Peyer's patch (tissue), 4 donors: ENCODE measurements around the gene CDHR2. TPM values are rescaled to one million over a fixed set of nuclear protein-coding genes. Genes with fewer than 3 reads are reported as not detected.

Source experiments
- DNase-seq, 3 donors: peaks; one replicate each; pipeline ENCODE4 v3.0.0-alpha.2; 2017 to 2019
- H3K27ac ChIP-seq, 4 donors: fragments of 200-600 bp; sonication (generic); one replicate each; pipeline ENCODE4 v1.5.1; 2016 to 2019
- H3K27me3 ChIP-seq, 2 donors: fragments of 200-600 bp; sonication (generic); one replicate each; pipeline ENCODE4 v1.5.1; 2019
- H3K36me3 ChIP-seq, 3 donors: fragments of 200-600 bp; sonication (generic); one replicate each; pipeline ENCODE4 v1.5.1; 2016 to 2019
- H3K4me1 ChIP-seq, 4 donors: fragments of 200-600 bp; sonication (generic); one replicate each; pipeline ENCODE4 v1.5.1; 2016 to 2019
- H3K4me3 ChIP-seq, 4 donors: fragments of 200-600 bp; sonication (generic); 1 replicate in 3 of 4; 2 replicates in 1 of 4; pipeline ENCODE4 v1.5.1; 2016 to 2019; ENCODE audit warnings: mild to moderate bottlenecking in 1 of 4
- H3K9me3 ChIP-seq, 4 donors: fragments of 200-600 bp; sonication (generic); one replicate each; pipeline ENCODE4 v1.5.1; 2016 to 2019; ENCODE audit warnings: mild to moderate bottlenecking in 1 of 4
- CTCF ChIP-seq, 6 experiments: fragments of 450-650 bp in 4 of 6; fragments of 200-600 bp in 2 of 6; sonication (generic) in 1 of 6; IDR thresholded peaks; one replicate each; pipeline ENCODE4 v1.5.1; 2017 to 2019; ENCODE audit warnings: antibody characterized with exemption in 6 of 6, mild to moderate bottlenecking in 3 of 6, moderate library complexity in 1 of 6
- POLR2A ChIP-seq, 2 donors: fragments of 450-650 bp; IDR thresholded peaks; one replicate each; pipeline ENCODE4 v1.5.1; 2017; ENCODE audit warnings: antibody characterized with exemption in 2 of 2, mild to moderate bottlenecking in 2 of 2, moderate library complexity in 2 of 2
- total RNA-seq, 4 donors: library from RNA; depleted of rRNA; stranded (reverse); fragments of >200 nt; gene quantifications; one replicate each; pipeline ENCODE4 v1.1.0, GENCODE V29; 2016

CDHR2 gene
- total RNA-seq, 4 donors from 2014 or later: 39.6 to 823 (median 613) TPM

DNA sequence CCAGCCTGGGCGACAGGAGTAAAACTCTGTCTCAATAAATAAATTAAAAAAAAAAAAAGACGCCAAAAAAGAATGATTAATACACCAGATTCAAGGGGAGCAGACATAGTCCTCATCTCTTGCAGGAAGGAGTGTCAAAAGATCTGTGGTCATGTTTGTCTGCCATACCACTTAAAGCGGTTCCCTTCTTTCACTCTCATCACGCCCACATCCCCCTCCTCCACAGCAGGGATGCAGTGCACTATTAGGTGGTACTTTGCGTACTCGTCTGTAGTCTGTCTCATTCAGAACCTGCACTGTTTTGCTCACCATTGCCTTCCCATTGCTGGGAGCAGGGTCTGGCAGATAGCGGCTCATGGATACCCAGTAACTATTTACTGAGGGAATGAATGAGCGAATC lies 11.2 kb downstream of the CDHR2 start:
- peaks cover 0 to 5% (median 0%) of the 10 kb centered on the region in 3 donors for H3K36me3 ChIP-seq
- peak overlapping the region in 2 of 4 donors; percentile 25 to 72 for H3K27ac ChIP-seq
- no peak for DNase-seq
- no peak for TF ChIP-seq POLR2A (IDR thresholded peaks at IDR 0.05)
- TF ChIP-seq CTCF (IDR thresholded peaks at IDR 0.05): no peak
- no peak overlapping the region for H3K4me3 ChIP-seq
- H3K4me1 ChIP-seq: peaks cover 0 to 3% (median 0%) of the 10 kb centered on the region in 4 donors
- no peaks in the 10 kb centered on the region for H3K27me3 ChIP-seq
- no peaks in the 10 kb centered on the region for H3K9me3 ChIP-seq

DNA sequence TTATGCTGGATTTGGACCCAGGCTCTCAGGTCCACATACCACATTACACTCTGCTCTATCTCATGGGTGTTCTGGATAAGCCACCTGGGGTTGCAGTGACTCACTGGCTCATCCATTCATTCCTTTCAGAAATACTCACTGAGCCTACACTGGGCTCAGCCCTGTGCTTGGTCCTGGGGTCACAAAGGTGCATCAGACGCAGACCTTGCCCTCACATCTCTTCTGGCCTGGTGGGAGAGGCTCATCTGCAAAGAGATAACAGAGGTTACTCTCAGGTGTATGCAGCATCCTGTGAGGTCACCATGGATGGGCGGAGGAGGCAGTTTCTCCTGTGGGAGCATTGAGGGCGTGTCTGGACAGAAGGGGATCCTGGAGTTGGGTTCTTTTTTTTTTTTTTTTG lies 12.1 kb downstream of the CDHR2 start:
- peak in 2 of 3 donors; percentile 74 to 82 for DNase-seq
- Histone ChIP-seq H3K27ac (peak overlapping the region in 1 of 4 donors; percentile 72), H3K27me3 (no peaks in the 10 kb centered on the region), H3K4me3 (no peak overlapping the region), H3K4me1 (peaks cover 0 to 3% (median 0%) of the 10 kb centered on the region in 4 donors), H3K36me3 (peaks cover 0 to 5% (median 0%) of the 10 kb centered on the region in 3 donors), H3K9me3 (no peaks in the 10 kb centered on the region)
- TF ChIP-seq CTCF (IDR thresholded peaks at IDR 0.05): no peak
- TF ChIP-seq POLR2A (IDR thresholded peaks at IDR 0.05): no peak

GRCh38 chr5:176562189-176562588 lies 13.0 kb downstream of the CDHR2 start:
- no peaks in the 10 kb centered on the region for H3K27me3 ChIP-seq
- no peak for TF ChIP-seq CTCF (IDR thresholded peaks at IDR 0.05)
- no peak for TF ChIP-seq POLR2A (IDR thresholded peaks at IDR 0.05)
- peaks cover 0 to 3% (median 0%) of the 10 kb centered on the region in 4 donors for H3K4me1 ChIP-seq
- H3K36me3 ChIP-seq: peaks cover 0 to 5% (median 0%) of the 10 kb centered on the region in 3 donors
- H3K4me3 ChIP-seq: no peak overlapping the region
- DNase-seq: no peak
- no peaks in the 10 kb centered on the region for H3K9me3 ChIP-seq
- H3K27ac ChIP-seq: no peak overlapping the region

GRCh38 chr5:176564002-176564401 lies 14.9 kb downstream of the CDHR2 start:
- no peaks in the 10 kb centered on the region for H3K9me3 ChIP-seq
- TF ChIP-seq POLR2A (IDR thresholded peaks at IDR 0.05) (no peak), CTCF (IDR thresholded peaks at IDR 0.05) (no peak)

GRCh38 chr5:176565760-176566288 lies 16.7 kb downstream of the CDHR2 start:
- Histone ChIP-seq H3K36me3 (peaks cover 0 to 21% (median 0%) of the 10 kb centered on the region in 3 donors), H3K4me3 (no peak overlapping the region), H3K27me3 (no peaks in the 10 kb centered on the region), H3K27ac (no peak overlapping the region), H3K4me1 (no peaks in the 10 kb centered on the region), H3K9me3 (no peaks in the 10 kb centered on the region)
- no peak for TF ChIP-seq POLR2A (IDR thresholded peaks at IDR 0.05)
- no peak for TF ChIP-seq CTCF (IDR thresholded peaks at IDR 0.05)
- no peak for DNase-seq

More at GRCh38 chr5:176564002-176564401, 14.9 kb downstream of the CDHR2 start:
- Histone ChIP-seq H3K27me3 (no peaks in the 10 kb centered on the region), H3K36me3 (peaks cover 0 to 15% (median 0%) of the 10 kb centered on the region in 3 donors), H3K27ac (no peak overlapping the region), H3K4me1 (peaks cover 0 to 3% (median 0%) of the 10 kb centered on the region in 4 donors), H3K4me3 (no peak overlapping the region)
- no peak for DNase-seq
